ENCODE measurements around the gene MLLT6. TPM values are rescaled to one million over a fixed set of nuclear protein-coding genes. Genes with fewer than 3 reads are reported as not detected.

MLLT6 gene
- polyA plus RNA-seq, 1 donor from 2014 or later = 7.9 TPM

DNA sequence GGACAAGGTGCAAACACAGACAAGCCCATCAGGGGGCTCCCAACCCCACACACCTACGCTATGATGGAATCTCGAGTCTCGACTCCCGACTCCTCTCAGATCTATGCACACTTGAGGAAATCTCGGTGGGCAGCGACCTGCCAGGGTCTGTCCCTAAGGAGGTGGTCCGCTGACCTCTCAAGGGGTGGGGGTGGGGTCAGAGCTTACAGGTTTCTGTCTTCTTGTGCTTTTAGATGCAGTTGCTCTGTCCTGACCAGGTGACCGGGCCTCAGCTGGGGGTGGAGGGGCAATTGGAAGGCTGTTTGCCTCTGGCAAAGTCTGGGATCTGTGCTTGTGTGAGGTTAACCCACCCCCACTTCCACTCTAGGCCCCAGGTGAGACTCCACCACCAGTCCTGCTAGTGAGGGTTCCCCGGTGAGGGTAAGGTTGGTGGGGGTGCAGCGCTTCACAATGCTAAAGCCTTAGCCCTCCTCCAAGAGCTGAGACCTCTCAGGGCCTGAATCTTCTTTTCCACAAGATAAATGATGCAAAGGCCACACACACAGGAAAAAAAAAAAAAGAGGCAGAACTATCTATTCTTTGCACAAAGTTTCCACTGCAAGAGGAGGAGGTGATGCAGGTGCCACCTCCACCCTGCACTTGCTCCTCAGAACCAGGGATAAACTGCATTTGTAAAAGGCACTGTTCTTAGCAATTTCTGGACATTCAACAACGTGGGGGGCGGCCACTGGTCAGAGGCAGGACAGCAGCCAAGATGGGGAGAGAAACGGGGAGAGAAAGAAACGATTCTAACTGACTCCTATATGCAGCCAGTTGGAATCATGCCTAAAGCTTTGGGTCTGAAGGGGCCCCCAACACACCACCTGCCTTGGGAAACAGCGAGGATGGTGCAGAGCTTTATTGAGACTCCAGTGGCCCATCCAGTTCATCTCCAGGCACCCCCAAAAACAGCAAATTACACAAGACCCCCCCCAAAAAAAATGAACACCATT lies 29.2 kb downstream of the MLLT6 start:
- H3K36me3 Mint-ChIP-seq = peaks cover 2% of the 10 kb centered on the region
- H3K4me3 Mint-ChIP-seq = peak overlapping the region in 1 of 4 donors; percentile 60
- peaks cover 7 to 23% (median 11%) of the 10 kb centered on the region in 3 donors for H3K4me1 Mint-ChIP-seq

DNA sequence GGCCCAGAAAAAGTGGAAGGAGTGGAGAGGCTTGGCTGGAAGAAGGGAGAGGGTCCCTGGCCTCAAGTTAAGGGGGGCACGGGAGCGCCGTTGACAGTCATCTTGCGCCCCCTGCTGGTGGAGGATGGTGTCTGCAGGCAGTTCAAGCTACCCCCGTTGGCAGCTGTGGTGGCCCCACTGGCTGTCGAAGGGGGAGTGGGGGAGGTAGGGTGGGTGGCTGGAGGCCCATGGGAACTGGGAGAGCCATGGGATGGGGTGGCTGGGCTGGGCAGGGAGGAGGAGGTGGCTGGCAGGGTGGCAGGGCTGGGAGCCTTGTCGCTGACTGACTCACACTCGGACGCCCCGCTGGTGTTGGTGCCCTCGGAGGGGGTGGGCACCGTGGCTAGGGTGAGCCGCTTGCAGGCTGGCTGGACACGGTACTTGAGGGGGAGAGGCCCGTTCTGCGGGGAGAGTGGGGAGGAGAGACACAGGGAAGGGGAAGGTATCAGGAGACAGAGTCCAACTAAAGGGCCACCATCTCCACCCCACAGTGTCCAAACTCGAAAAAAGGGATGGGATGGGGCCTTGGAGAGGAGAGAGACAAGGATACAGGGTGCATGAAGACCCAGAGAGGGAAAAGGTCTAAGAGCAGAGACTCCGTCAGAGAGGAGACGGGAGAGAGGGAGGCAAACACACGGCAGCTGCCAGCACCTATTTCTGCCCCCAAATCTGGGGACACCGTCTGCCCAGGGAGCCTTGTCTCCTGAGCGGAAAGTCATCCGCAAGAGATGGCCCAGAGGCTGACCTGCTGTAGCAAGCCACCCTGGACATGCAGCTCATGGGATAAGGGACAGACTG lies 30.3 kb downstream of the MLLT6 start:
- H3K27ac Mint-ChIP-seq = peak overlapping the region in 1 of 3 donors; percentile 22

More for the DNA sequence above, 29.2 kb downstream of the MLLT6 start:
- H3K27ac Mint-ChIP-seq = peak overlapping the region in 2 of 3 donors; percentile 71 to 75
- peaks cover 3% of the 10 kb centered on the region for H3K27me3 Mint-ChIP-seq
- no peaks in the 10 kb centered on the region for H3K9me3 Mint-ChIP-seq

DNA sequence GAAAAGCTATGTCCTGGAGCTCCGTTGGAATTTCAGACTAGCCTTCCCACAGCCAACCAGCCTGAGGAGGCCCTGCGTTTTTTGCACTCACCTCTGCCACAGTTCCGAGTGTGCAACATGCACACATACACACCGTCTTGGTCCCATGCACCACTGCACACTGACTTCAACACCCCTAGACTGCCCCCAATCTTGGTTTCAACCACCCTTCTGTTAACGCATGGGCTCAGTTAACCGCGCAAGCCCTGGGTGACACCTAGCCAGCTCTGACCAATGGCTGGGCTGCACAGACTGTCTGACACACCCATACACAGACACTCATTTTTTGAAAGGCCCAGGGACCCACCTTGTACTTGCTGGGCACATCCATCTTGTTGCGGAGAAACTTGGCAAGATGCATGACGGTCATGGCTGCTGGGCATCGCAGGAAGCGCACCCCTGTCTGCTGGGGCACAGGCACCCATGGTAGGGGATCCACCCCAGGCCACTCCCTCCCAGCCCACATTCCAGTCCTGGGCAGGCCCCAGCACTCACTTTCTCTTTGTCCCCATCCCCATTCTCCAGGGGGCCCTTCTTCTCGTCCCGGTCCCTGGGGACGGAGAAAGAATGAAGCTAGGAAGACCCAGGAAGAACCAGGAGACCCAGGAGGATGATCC lies 33.1 kb downstream of the MLLT6 start:
- no peaks in the 10 kb centered on the region for H3K9me3 Mint-ChIP-seq

More for the DNA sequence above, 30.3 kb downstream of the MLLT6 start:
- H3K4me1 Mint-ChIP-seq = peaks cover 7 to 19% (median 7%) of the 10 kb centered on the region in 3 donors
- H3K27me3 Mint-ChIP-seq = peaks cover 4% of the 10 kb centered on the region
- H3K9me3 Mint-ChIP-seq = no peaks in the 10 kb centered on the region
- peaks cover 2% of the 10 kb centered on the region for H3K36me3 Mint-ChIP-seq
- peak overlapping the region in 2 of 4 donors; percentile 10 to 12 for H3K4me3 Mint-ChIP-seq

DNA sequence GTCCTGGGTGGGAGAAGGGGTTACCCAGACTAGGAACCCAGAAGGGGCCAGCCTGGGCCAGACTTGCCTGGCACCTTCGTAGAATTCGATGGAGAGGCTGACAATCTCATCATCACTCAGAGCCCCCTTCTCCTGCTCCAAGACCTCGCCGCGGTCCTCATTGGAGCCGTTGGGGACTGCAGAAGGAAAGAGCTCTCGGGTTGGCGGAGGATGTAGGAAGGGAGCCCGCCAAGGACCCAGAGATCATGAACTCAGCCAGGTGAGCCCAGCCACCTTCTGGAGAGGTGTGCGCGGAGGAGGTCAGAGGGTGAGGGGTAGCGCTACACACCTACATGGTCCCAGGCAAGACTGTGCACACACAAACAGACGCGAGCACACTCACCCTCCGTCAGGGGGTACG lies 33.6 kb downstream of the MLLT6 start:
- Mint-ChIP-seq H3K9me3 (no peaks in the 10 kb centered on the region), H3K27ac (no peak overlapping the region), H3K36me3 (peaks cover 2% of the 10 kb centered on the region), H3K4me3 (no peak overlapping the region), H3K27me3 (peaks cover 7% of the 10 kb centered on the region), H3K4me1 (peaks cover 0 to 6% (median 4%) of the 10 kb centered on the region in 3 donors)

More for the DNA sequence above, 33.1 kb downstream of the MLLT6 start:
- peaks cover 0 to 7% (median 4%) of the 10 kb centered on the region in 3 donors for H3K4me1 Mint-ChIP-seq
- H3K4me3 Mint-ChIP-seq = peak overlapping the region in 1 of 4 donors; percentile 56
- peaks cover 2% of the 10 kb centered on the region for H3K36me3 Mint-ChIP-seq
- no peak overlapping the region for H3K27ac Mint-ChIP-seq
- H3K27me3 Mint-ChIP-seq = peaks cover 7% of the 10 kb centered on the region

DNA sequence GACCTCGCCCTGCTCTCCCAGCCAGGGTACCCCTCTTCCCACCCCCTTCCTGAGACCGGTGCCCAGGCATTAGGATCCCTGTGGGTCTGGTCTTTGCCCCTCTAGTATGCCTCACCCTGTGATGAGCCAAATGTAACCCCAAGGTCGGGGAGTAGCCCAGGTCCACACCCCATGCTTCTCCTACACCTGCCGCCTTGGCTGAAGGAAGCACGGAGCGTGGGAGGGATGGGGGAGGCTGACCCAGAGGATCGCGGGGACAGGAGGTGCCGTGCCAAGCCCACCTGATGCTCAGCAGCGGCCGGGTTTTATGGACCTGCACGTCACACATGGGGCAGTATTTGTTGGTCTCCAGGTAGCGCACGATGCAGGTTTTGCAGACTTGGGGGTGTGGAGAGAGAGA lies 34.2 kb downstream of the MLLT6 start:
- Mint-ChIP-seq H3K9me3 (no peaks in the 10 kb centered on the region), H3K36me3 (peaks cover 2% of the 10 kb centered on the region), H3K4me3 (no peak overlapping the region), H3K27ac (no peak overlapping the region), H3K4me1 (peaks cover 0 to 5% (median 4%) of the 10 kb centered on the region in 3 donors), H3K27me3 (peaks cover 7% of the 10 kb centered on the region)

DNA sequence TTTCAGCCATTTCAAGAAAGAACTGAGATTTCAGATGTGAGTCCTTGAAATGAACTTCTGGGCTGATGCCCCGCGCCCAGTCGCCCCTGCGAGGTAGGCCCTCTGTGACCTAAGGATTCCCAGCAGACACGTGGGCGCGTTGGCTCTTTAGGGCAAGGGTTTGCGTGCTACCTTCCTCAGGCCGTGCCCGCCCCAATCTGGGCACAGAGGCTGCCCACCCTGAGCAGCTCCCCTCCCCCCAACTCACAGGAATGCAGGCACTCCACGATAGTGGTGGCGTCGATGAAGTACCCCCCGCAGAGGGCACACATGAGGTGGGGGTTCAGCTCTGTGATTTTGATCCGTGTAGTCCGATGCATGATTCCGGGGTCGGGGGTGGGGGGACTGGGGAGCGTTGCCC lies 35.0 kb downstream of the MLLT6 start:
- Mint-ChIP-seq H3K36me3 (no peaks in the 10 kb centered on the region), H3K27me3 (peaks cover 11% of the 10 kb centered on the region), H3K27ac (no peak overlapping the region), H3K9me3 (no peaks in the 10 kb centered on the region), H3K4me3 (no peak overlapping the region), H3K4me1 (peaks cover 0 to 4% (median under 1%) of the 10 kb centered on the region in 3 donors)

DNA sequence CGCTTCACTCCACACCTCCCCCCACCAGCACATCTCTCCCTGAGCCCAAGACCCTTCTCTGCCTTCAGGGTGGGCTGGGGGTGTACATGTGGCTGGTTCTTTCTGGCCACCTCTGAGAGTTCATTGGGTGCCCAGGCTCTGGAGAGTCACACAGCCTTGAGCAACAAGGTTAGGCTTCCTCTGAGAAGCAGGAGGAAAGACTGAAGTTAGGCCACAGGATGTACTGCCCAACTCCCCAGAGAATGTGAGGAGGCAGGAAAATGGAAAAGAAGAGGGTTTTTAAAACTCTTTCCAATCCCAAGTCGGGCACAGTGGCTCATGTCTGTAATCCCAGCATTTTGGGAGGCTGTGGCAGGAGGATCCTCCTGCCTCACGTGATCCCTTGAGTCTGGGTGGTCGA lies 35.7 kb downstream of the MLLT6 start:
- no peak overlapping the region for H3K27ac Mint-ChIP-seq
- no peaks in the 10 kb centered on the region for H3K36me3 Mint-ChIP-seq
- no peak overlapping the region for H3K4me3 Mint-ChIP-seq
- H3K27me3 Mint-ChIP-seq = peaks cover 11% of the 10 kb centered on the region
- peaks cover 0 to 4% (median under 1%) of the 10 kb centered on the region in 3 donors for H3K4me1 Mint-ChIP-seq
- no peaks in the 10 kb centered on the region for H3K9me3 Mint-ChIP-seq

DNA sequence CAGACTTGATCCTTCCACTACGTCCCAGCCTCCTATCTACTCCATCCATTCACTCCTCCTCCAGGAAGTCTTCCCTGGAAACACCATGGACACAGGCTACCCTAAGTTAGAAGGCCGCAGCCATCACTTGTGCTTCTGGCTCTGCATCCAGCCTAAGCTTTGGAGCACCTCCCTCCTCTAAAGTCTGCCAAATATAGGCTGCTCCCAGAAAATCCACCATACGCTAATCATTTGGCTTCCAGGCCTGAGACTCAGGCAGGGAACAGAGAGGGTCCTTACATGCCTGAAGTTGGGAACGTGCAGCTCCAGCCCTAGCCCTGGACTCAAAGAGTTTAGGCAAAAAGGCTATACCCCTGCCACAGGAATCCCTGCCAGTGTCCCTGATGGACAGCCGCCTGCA lies 36.4 kb downstream of the MLLT6 start:
- Mint-ChIP-seq H3K27me3 (peaks cover 18% of the 10 kb centered on the region), H3K27ac (no peak overlapping the region), H3K9me3 (no peaks in the 10 kb centered on the region), H3K36me3 (no peaks in the 10 kb centered on the region), H3K4me3 (no peak overlapping the region), H3K4me1 (peaks cover 5 to 8% (median 7%) of the 10 kb centered on the region in 3 donors)

DNA sequence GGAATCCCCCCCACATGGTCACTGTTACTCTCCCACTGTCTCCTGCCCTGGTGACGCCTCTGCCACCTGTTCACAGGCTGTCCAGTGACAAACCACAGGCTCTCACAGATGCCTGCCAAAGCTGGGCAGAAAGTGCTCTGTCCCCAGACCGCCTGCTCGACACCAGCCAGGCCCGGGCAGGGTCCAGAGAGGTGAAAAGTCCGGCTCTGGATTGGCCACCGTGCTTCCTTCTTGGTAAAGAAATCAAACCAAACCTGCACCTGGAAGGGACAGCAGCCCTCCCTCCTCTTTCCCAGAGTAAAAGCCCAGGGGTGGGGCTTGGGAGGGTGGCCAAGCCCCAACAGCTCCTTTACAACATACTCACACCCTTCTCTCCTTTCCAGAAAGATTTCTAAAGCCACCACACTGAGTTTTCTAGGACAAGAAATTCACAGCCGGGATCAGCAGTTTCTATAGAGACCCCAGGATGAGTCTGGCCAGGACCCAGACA lies 36.9 kb downstream of the MLLT6 start:
- Mint-ChIP-seq H3K36me3 (no peaks in the 10 kb centered on the region), H3K27me3 (peaks cover 23% of the 10 kb centered on the region), H3K4me1 (peaks cover 9 to 13% (median 11%) of the 10 kb centered on the region in 3 donors), H3K4me3 (no peak overlapping the region), H3K27ac (peak overlapping the region in 1 of 3 donors; percentile 73), H3K9me3 (no peaks in the 10 kb centered on the region)

DNA sequence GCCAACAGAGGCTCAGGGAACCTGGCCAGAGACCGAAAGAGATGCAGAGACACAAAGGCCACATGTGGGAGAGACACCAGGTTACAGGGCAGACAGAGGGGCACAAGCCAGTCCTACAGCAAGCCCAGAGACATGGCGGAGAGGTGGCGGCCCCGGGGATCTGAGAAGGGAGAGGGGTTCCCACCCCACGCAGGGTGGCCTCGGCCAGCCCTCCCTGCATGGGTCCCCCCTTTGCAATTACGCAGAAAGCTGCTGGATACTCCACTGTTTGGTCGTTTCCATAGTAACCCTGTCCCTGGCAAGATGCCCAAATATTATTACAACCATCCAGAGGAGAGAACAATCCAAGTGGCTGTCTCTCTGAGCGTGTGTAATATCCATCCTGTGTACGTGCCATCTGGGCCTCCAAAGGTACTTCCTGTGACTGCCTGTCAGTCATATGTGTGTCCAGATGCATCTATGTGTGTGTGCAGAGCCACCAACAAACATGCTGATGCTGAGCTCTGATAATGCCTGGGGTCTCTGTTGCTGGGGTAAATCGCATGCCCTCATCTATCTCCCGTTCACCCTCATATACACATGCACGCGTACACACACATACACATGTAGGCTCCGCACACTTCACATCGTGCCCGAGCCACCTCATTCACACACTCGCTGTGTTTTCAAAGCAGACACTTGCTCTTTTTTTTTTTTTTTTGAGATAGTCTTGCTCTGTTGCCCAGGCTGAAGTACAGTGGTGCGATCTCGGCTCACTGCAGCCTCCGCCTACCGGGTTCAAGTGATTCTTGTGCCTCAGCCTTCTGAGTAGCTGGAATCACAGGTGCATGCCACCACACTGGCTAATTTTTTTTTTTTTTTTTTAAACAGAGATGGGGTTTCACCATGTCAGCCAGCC lies 37.6 kb downstream of the MLLT6 start:
- Mint-ChIP-seq H3K4me3 (no peak overlapping the region), H3K4me1 (peaks cover 9 to 13% (median 11%) of the 10 kb centered on the region in 3 donors)

DNA sequence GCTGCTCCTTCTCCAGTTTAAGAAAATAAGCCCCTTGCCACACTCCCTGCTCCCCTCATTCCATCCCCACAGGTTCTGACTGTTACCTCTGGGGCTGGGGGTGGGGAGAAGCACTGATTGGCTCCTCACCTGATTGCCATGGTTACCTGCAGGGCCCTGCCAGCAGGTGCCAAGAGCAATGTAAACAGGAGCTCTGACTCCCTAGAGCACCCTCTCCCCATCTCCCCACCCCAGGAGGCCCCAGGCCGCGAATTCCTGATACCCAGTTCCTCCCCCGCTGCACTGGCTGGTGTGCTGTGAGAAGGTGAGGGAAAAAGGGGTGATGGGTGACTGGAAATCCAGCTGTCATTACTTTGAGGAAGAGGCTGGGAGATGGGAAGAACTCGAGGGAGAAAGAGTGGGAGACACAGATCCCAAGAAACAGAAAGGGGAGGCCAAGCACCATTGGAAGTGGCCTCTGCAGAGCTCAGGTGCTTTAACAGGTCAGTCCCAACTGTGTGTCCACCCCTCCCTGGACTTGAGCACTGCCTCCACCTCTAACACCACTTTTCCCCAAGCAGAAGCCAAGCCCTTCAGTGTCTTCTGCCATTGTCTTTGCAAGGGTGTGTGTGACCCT lies 38.6 kb downstream of the MLLT6 start:
- no peaks in the 10 kb centered on the region for H3K9me3 Mint-ChIP-seq
- H3K4me1 Mint-ChIP-seq = peaks cover 9 to 11% (median 9%) of the 10 kb centered on the region in 3 donors
- H3K36me3 Mint-ChIP-seq = no peaks in the 10 kb centered on the region
- peaks cover 25% of the 10 kb centered on the region for H3K27me3 Mint-ChIP-seq
- H3K4me3 Mint-ChIP-seq = peak overlapping the region in 1 of 4 donors; percentile 29
- H3K27ac Mint-ChIP-seq = no peak overlapping the region

More for the DNA sequence above, 37.6 kb downstream of the MLLT6 start:
- Mint-ChIP-seq H3K27ac (no peak overlapping the region), H3K36me3 (no peaks in the 10 kb centered on the region), H3K27me3 (peaks cover 23% of the 10 kb centered on the region), H3K9me3 (no peaks in the 10 kb centered on the region)

DNA sequence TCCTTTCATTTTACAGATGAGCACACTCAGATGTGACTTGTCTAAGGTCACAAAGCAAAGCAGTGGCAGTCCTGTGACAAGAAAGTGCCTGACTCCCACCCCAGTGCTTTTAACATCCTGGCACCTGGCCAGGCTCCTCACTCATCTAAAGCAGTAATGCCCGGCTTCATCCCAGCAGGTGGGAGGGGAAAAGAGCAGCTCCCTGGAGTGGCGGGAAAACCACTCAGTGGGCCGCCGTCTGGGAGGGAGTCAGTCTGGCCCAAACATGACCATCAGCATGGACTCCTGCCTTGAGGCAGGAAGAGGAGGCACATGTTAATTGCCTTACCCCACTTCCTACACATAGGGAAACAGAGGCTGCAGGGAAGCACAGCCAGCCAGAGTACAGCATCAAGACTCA lies 40.5 kb downstream of the MLLT6 start:
- H3K4me1 Mint-ChIP-seq = peaks cover 11 to 15% (median 11%) of the 10 kb centered on the region in 3 donors
- H3K27me3 Mint-ChIP-seq = peaks cover 36% of the 10 kb centered on the region
- H3K9me3 Mint-ChIP-seq = no peaks in the 10 kb centered on the region
- no peaks in the 10 kb centered on the region for H3K36me3 Mint-ChIP-seq
- H3K4me3 Mint-ChIP-seq = peak overlapping the region in 1 of 4 donors; percentile 74
- H3K27ac Mint-ChIP-seq = peak overlapping the region in 1 of 3 donors; percentile 70

Data from IgD-negative memory B cell (primary cell).